Neural progenitor cell (in vitro differentiated cells): ENCODE data around the gene MYO18B. TPM values are rescaled to one million over a fixed set of nuclear protein-coding genes. Genes with fewer than 3 reads are reported as not detected.

Experiments used
- DNase-seq: peaks from one replicate; pipeline ENCODE4 v3.0.0-alpha.2; 2016; ENCODE audit warnings: low spot score
- H2AFZ ChIP-seq: fragments of 200-600 bp; sonication (generic); replicated peaks from 2 replicates; pipeline ENCODE4 v1.6.1; 2016; ENCODE audit warnings: antibody characterized with exemption
- H3F3A ChIP-seq: fragments of 200-600 bp; sonication (generic); 2 replicates; pipeline ENCODE4 v1.6.1; 2016; ENCODE audit warnings: antibody characterized with exemption, low read depth
- H3K27ac ChIP-seq: fragments of 200-600 bp; sonication (generic); 2 replicates; pipeline ENCODE4 v1.5.1; 2016; ENCODE audit warnings: mild to moderate bottlenecking
- H3K27me3 ChIP-seq: fragments of 200-600 bp; sonication (generic); 2 replicates; pipeline ENCODE4 v1.6.1; 2016; ENCODE audit warnings: mild to moderate bottlenecking, moderate library complexity
- H3K36me3 ChIP-seq: fragments of 200-600 bp; sonication (generic); 2 replicates; pipeline ENCODE4 v1.5.1; 2016
- H3K4me1 ChIP-seq: fragments of 200-600 bp; sonication (generic); 2 replicates; pipeline ENCODE4 v1.6.1; 2016; ENCODE audit warnings: mixed run types
- H3K4me2 ChIP-seq: fragments of 200-600 bp; sonication (generic); 2 replicates; pipeline ENCODE4 v1.6.1; 2016
- H3K4me3 ChIP-seq: fragments of 200-600 bp; sonication (generic); 2 replicates; pipeline ENCODE4 v1.5.1; 2016
- H3K79me2 ChIP-seq: fragments of 200-600 bp; sonication (generic); 2 replicates; pipeline ENCODE4 v1.6.1; 2016; ENCODE audit warnings: low read depth
- H3K9ac ChIP-seq: fragments of 200-600 bp; sonication (generic); 2 replicates; pipeline ENCODE4 v1.6.1; 2016
- H3K9me3 ChIP-seq: fragments of 200-600 bp; sonication (generic); 2 replicates; pipeline ENCODE4 v1.5.1; 2016; ENCODE audit warnings: low read depth
- H4K20me1 ChIP-seq: fragments of 200-600 bp; sonication (generic); 2 replicates; pipeline ENCODE4 v1.6.1; 2016; ENCODE audit warnings: low read depth
- H3K27ac Mint-ChIP-seq: 3 replicates; pipeline ENCODE4 v1.8.0; 2021; ENCODE audit warnings: mixed read lengths
- H3K27me3 Mint-ChIP-seq: 2 replicates; pipeline ENCODE4 v1.8.0; 2022; ENCODE audit warnings: low read depth, mild to moderate bottlenecking, inconsistent platforms, moderate library complexity, mixed read lengths; ENCODE audit not compliant: insufficient read depth
- H3K36me3 Mint-ChIP-seq: 3 replicates; pipeline ENCODE4 v1.8.0; 2021; ENCODE audit warnings: mixed read lengths
- H3K4me1 Mint-ChIP-seq: 3 replicates; pipeline ENCODE4 v1.8.0; 2021; ENCODE audit warnings: mixed read lengths
- H3K4me3 Mint-ChIP-seq: 3 replicates; pipeline ENCODE4 v1.8.0; 2021; ENCODE audit warnings: mild to moderate bottlenecking, moderate library complexity, mixed read lengths
- H3K9me3 Mint-ChIP-seq: 3 replicates; pipeline ENCODE4 v1.8.0; 2020; ENCODE audit warnings: mixed read lengths
- CTCF ChIP-seq: fragments of 200-600 bp; sonication (generic); IDR thresholded peaks from 2 replicates; pipeline ENCODE4 v1.5.1; 2017; ENCODE audit warnings: antibody characterized with exemption, mild to moderate bottlenecking
- EZH2 ChIP-seq: fragments of 200-600 bp; sonication (generic); IDR thresholded peaks from 2 replicates; pipeline ENCODE4 v1.6.1; 2017; ENCODE audit warnings: antibody characterized with exemption, mild to moderate bottlenecking, moderate library complexity
- EZH2phosphoT487 ChIP-seq: fragments of 200-600 bp; sonication (generic); IDR thresholded peaks from 2 replicates; pipeline ENCODE4 v1.6.1; 2017; ENCODE audit warnings: antibody characterized with exemption
- total RNA-seq: library from RNA; depleted of rRNA; stranded (reverse); fragments of >200 nt; gene quantifications from 2 replicates; pipeline ENCODE4 v1.2.3, GENCODE V29; 2015; ENCODE audit warnings: low replicate concordance

MYO18B gene
- total RNA-seq, 1 donor from 2014 or later, result not detected

GRCh38 chr22:25752615-25753214 is 10.7 kb downstream of the MYO18B start:
- Histone ChIP-seq H3K4me3 (no peak overlapping the region), H3K27ac (no peak overlapping the region), H3K4me2 (no peak overlapping the region), H2AFZ (no peak overlapping the region), H3K79me2 (no peaks in the 10 kb centered on the region), H3K4me1 (no peaks in the 10 kb centered on the region), H4K20me1 (no peaks in the 10 kb centered on the region), H3K27me3 (no peaks in the 10 kb centered on the region), H3K9ac (no peak overlapping the region), H3F3A (no peaks in the 10 kb centered on the region), H3K36me3 (no peaks in the 10 kb centered on the region), H3K9me3 (no peaks in the 10 kb centered on the region)
- H3K4me3 Mint-ChIP-seq, result no peak overlapping the region
- no peaks in the 10 kb centered on the region for H3K36me3 Mint-ChIP-seq
- no peak overlapping the region for H3K27ac Mint-ChIP-seq
- no peak for DNase-seq
- no peak for TF ChIP-seq EZH2phosphoT487
- no peak for TF ChIP-seq EZH2
- TF ChIP-seq CTCF, result no peak
- no peaks in the 10 kb centered on the region for H3K4me1 Mint-ChIP-seq
- peaks cover 3% of the 10 kb centered on the region for H3K9me3 Mint-ChIP-seq
- peaks cover 13% of the 10 kb centered on the region for H3K27me3 Mint-ChIP-seq

GRCh38 chr22:25753252-25753651 is 11.3 kb downstream of the MYO18B start:
- H3K9me3 Mint-ChIP-seq, result peaks cover 3% of the 10 kb centered on the region
- Histone ChIP-seq H3K36me3 (no peaks in the 10 kb centered on the region), H3K27ac (no peak overlapping the region), H3K4me2 (no peak overlapping the region), H3K4me1 (no peaks in the 10 kb centered on the region), H4K20me1 (no peaks in the 10 kb centered on the region), H3F3A (no peaks in the 10 kb centered on the region), H3K4me3 (no peak overlapping the region), H3K9ac (no peak overlapping the region), H3K79me2 (no peaks in the 10 kb centered on the region), H2AFZ (no peak overlapping the region), H3K9me3 (no peaks in the 10 kb centered on the region), H3K27me3 (no peaks in the 10 kb centered on the region)
- no peak for DNase-seq
- TF ChIP-seq EZH2phosphoT487, result no peak
- no peaks in the 10 kb centered on the region for H3K36me3 Mint-ChIP-seq
- no peak overlapping the region for H3K27ac Mint-ChIP-seq
- H3K4me3 Mint-ChIP-seq, result no peak overlapping the region
- no peaks in the 10 kb centered on the region for H3K4me1 Mint-ChIP-seq
- peaks cover 11% of the 10 kb centered on the region for H3K27me3 Mint-ChIP-seq

GRCh38 chr22:25754527-25755202 is 12.7 kb downstream of the MYO18B start:
- Histone ChIP-seq H3K79me2 (no peaks in the 10 kb centered on the region), H3K4me2 (no peak overlapping the region), H3K4me3 (no peak overlapping the region), H3F3A (no peaks in the 10 kb centered on the region), H2AFZ (no peak overlapping the region), H3K27me3 (no peaks in the 10 kb centered on the region), H3K27ac (no peak overlapping the region), H3K4me1 (no peaks in the 10 kb centered on the region), H3K9ac (no peak overlapping the region), H4K20me1 (no peaks in the 10 kb centered on the region), H3K9me3 (no peaks in the 10 kb centered on the region), H3K36me3 (no peaks in the 10 kb centered on the region)
- TF ChIP-seq EZH2, result no peak
- no peak for TF ChIP-seq CTCF
- TF ChIP-seq EZH2phosphoT487, result no peak
- Mint-ChIP-seq H3K36me3 (no peaks in the 10 kb centered on the region), H3K4me3 (no peak overlapping the region), H3K27me3 (peaks cover 8% of the 10 kb centered on the region), H3K9me3 (peaks cover 3% of the 10 kb centered on the region), H3K27ac (no peak overlapping the region), H3K4me1 (no peaks in the 10 kb centered on the region)
- DNase-seq, result no peak

- no peak overlapping the region for H3K4me3 ChIP-seq
- no peak overlapping the region for H3K9ac ChIP-seq
- H3K9me3 ChIP-seq, result no peaks in the 10 kb centered on the region
- H3F3A ChIP-seq, result no peaks in the 10 kb centered on the region
- H3K4me3 Mint-ChIP-seq, result no peak overlapping the region
- TF ChIP-seq EZH2, result no peak
- TF ChIP-seq CTCF, result no peak
- TF ChIP-seq EZH2phosphoT487, result no peak
- H3K9me3 Mint-ChIP-seq, result peaks cover 3% of the 10 kb centered on the region
- peaks cover 5% of the 10 kb centered on the region for H3K27me3 Mint-ChIP-seq
- H2AFZ ChIP-seq, result no peak overlapping the region
- no peaks in the 10 kb centered on the region for H3K36me3 ChIP-seq
- H3K27ac ChIP-seq, result no peak overlapping the region
- H3K4me2 ChIP-seq, result no peak overlapping the region
- H4K20me1 ChIP-seq, result no peaks in the 10 kb centered on the region
- H3K4me1 Mint-ChIP-seq, result no peaks in the 10 kb centered on the region
- H3K27me3 ChIP-seq, result no peaks in the 10 kb centered on the region
- no peaks in the 10 kb centered on the region for H3K4me1 ChIP-seq
- no peak overlapping the region for H3K27ac Mint-ChIP-seq
- no peak for DNase-seq
- no peaks in the 10 kb centered on the region for H3K36me3 Mint-ChIP-seq
- no peaks in the 10 kb centered on the region for H3K79me2 ChIP-seq
Observed at GRCh38 chr22:25757686-25758085, 15.7 kb downstream of the MYO18B start.
